GM12878 (cell line): Measurements from ENCODE around the gene EIF5A. TPM values are rescaled to one million over a fixed set of nuclear protein-coding genes. Genes with fewer than 3 reads are reported as not detected.
A peak's percentile ranks its signal among the peaks of the same experiment; 100 is the strongest.

Experiments
- ATF7 ChIP-seq: fragments of 450-650 bp; IDR thresholded peaks from 2 replicates; pipeline ENCODE4 v1.6.1; 2016; ENCODE audit warnings: low read depth, mild to moderate bottlenecking
- CBFB ChIP-seq: IDR thresholded peaks from 2 replicates; pipeline ENCODE4 v1.6.1; 2016; ENCODE audit warnings: antibody characterized with exemption, low read depth
- CHD1 ChIP-seq: IDR thresholded peaks from 2 replicates; pipeline ENCODE4 v1.6.1; 2012; ENCODE audit warnings: low read depth, low read length, improper control_type of control experiment
- FOXK2 ChIP-seq: fragments of 450-650 bp; IDR thresholded peaks from 2 replicates; pipeline ENCODE4 v1.6.1; 2017; ENCODE audit warnings: mild to moderate bottlenecking, moderate library complexity
- HDAC6 ChIP-seq: fragments of 200-600 bp; sonication (generic); IDR thresholded peaks from one replicate; pipeline ENCODE4 v1.8.0; 2017; ENCODE audit warnings: antibody characterized with exemption; ENCODE audit not compliant: unreplicated experiment
- IKZF1 ChIP-seq: fragments of 450-650 bp; conservative IDR thresholded peaks from 2 replicates; pipeline ENCODE4 v1.6.1; 2017; ENCODE audit warnings: antibody characterized with exemption, mild to moderate bottlenecking
- KLF5 ChIP-seq: fragments of 450-650 bp; IDR thresholded peaks from 2 replicates; pipeline ENCODE4 v1.6.1; 2014; ENCODE audit warnings: mild to moderate bottlenecking; ENCODE audit not compliant: partially characterized antibody
- MLLT1 ChIP-seq: fragments of 450-650 bp; IDR thresholded peaks from 2 replicates; pipeline ENCODE4 v1.6.1; 2016; ENCODE audit warnings: mild to moderate bottlenecking
- NFYB ChIP-seq: IDR thresholded peaks from 2 replicates; pipeline ENCODE4 v1.6.1; 2011; ENCODE audit warnings: low read depth, mild to moderate bottlenecking, low read length, improper control_type of control experiment, moderate library complexity; ENCODE audit not compliant: insufficient read depth
- NR2C2 ChIP-seq: IDR thresholded peaks from 2 replicates; pipeline ENCODE4 v1.6.1; 2011; ENCODE audit warnings: borderline replicate concordance, low read depth; ENCODE audit not compliant: control insufficient read depth, insufficient read length
- RCOR1 ChIP-seq: conservative IDR thresholded peaks from 2 replicates; pipeline ENCODE4 v1.6.1; 2012; ENCODE audit warnings: low read depth, low read length, improper control_type of control experiment
- RELB ChIP-seq: fragments of 450-650 bp; IDR thresholded peaks from 2 replicates; pipeline ENCODE4 v1.6.1; 2017; ENCODE audit warnings: low read depth, mild to moderate bottlenecking, moderate library complexity
- SMAD1 ChIP-seq: fragments of 450-650 bp; IDR thresholded peaks from 2 replicates; pipeline ENCODE4 v1.6.1; 2018; ENCODE audit warnings: mild to moderate bottlenecking, low read depth; ENCODE audit not compliant: partially characterized antibody
- TCF12 ChIP-seq: IDR thresholded peaks from 2 replicates; pipeline ENCODE4 v1.6.1; 2011; ENCODE audit warnings: low read depth, mild to moderate bottlenecking, low read length
- ZNF217 ChIP-seq: fragments of 450-650 bp; IDR thresholded peaks from 2 replicates; pipeline ENCODE4 v1.6.1; 2017; ENCODE audit warnings: antibody characterized with exemption, mild to moderate bottlenecking
- polyA plus RNA-seq, 11 experiments: library from polyadenylated mRNA; depleted of rRNA in 4 of 11; unstranded in 6 of 11; stranded (reverse) in 5 of 11; fragments of >200 nt; fragmentation: Nextera tagmentation in 4 of 11; fragmentation: Illumina TruSeq in 1 of 11; extraction: Ambion mirVana in 4 of 11; extraction: Trizol in 1 of 11; gene quantifications; 1 replicate in 1 of 11; 2 replicates in 10 of 11; pipeline versions ENCODE4 v1.2.1 to v1.2.3, GENCODE V29; 2011 to 2016; ENCODE audit warnings: inconsistent platforms in 2 of 11, missing spikeins in 2 of 11, low read depth in 1 of 11
- total RNA-seq, 4 experiments: library from RNA; depleted of rRNA in 3 of 4; stranded (reverse); fragments of >200 nt in 3 of 4; fragmentation: Illumina TruSeq in 1 of 4; extraction: Trizol in 1 of 4; gene quantifications; 2 replicates each; pipeline versions ENCODE4 v1.2.1 to v1.2.3, GENCODE V29; 2013 to 2021

The EIF5A gene
- total and polyA plus RNA-seq, 10 of the 15 experiments (the other 5 are each of a cell fraction or from before 2014, with no cell fraction given): 26.5 to 1,792 (median 944) TPM

GRCh38 chr17:7308625-7309433, 1.4 kb downstream of the EIF5A start (continued):
- TF ChIP-seq MLLT1: peak; percentile 86
- TF ChIP-seq NR2C2: no peak
- TF ChIP-seq CHD1: no peak
- TF ChIP-seq CBFB: peak; percentile 91
- TF ChIP-seq IKZF1: peak; percentile 31
- TF ChIP-seq SMAD1: peak; percentile 14
- peak; percentile 76; the same call in 1 of the 2 replicates for TF ChIP-seq RELB
- peak; percentile 55 for TF ChIP-seq ATF7
- no peak for TF ChIP-seq NFYB
- no peak for TF ChIP-seq RCOR1
- TF ChIP-seq TCF12: peak; percentile 14; the same call in 1 of the 2 replicates
- TF ChIP-seq ZNF217: no peak
- TF ChIP-seq HDAC6: no peak
- no peak for TF ChIP-seq KLF5
- TF ChIP-seq FOXK2: peak; percentile 58; the same call in 1 of the 2 replicates
